ENCODE measurements around the gene HAO2. TPM values are rescaled to one million over a fixed set of nuclear protein-coding genes. Genes with fewer than 3 reads are reported as not detected.

Gene HAO2
- total RNA-seq, 1 experiment from 2014 or later = 0.27 TPM

DNA sequence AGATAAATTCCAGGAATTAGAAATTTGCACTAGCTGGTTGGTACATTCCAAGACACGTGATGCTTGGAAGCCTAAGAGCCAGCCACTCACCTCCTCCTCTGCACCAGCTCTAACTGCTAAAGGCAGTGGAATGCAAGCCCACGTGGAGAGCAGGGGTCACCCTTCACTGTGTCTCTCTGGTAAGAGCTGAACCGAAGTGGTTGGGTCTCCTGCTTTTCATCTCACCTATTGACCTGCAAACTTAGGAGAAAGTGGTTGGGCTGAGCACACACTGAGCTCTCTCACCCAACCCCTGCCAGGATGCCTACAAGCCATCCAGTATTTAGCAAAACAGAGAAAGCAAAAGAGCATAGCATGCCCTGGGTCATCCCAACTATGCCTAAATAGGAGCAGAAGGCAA is 19.3 kb downstream of the HAO2 start:
- no peaks in the 10 kb centered on the region for H3K9me3 Mint-ChIP-seq (ENCODE audit: unreplicated experiment)
- H3K4me3 Mint-ChIP-seq (ENCODE audit: unreplicated experiment) = no peak overlapping the region
- no peak for TF ChIP-seq CTCF (IDR thresholded peaks at IDR 0.05; ENCODE audit: insufficient read depth in 1 of 2, low read depth in 1 of 2, low read length in 1 of 2, severe bottlenecking in 1 of 2, unreplicated experiment in 1 of 2)
- no peaks in the 10 kb centered on the region for H3K9me3 ChIP-seq
- intact Hi-C loops (cut with micrococcal nuclease; ENCODE audit: unreplicated experiment) = no loop called here
- no peaks in the 10 kb centered on the region for H3K36me3 Mint-ChIP-seq (ENCODE audit: insufficient read depth, unreplicated experiment)
- ChIA-PET CTCF (no interaction called here), POLR2A (no interaction called here)
- H3K27ac Mint-ChIP-seq (ENCODE audit: unreplicated experiment) = no peak overlapping the region
- no peaks in the 10 kb centered on the region for H3K27me3 Mint-ChIP-seq (ENCODE audit: insufficient read depth, unreplicated experiment)
- H3K36me3 ChIP-seq (ENCODE audit: control insufficient read depth, insufficient read depth, low read length) = no peaks in the 10 kb centered on the region
- H3K27me3 ChIP-seq (replicated peaks; ENCODE audit: control insufficient read depth, insufficient read depth, low read length) = no peaks in the 10 kb centered on the region
- no TSS peak for BruUV-seq (replicated peaks)
- no peaks in the 10 kb centered on the region for H3K4me1 ChIP-seq
- no peak overlapping the region for H3K4me3 ChIP-seq (ENCODE audit: low read depth, low read length)
- H3K4me1 Mint-ChIP-seq (ENCODE audit: low read depth, unreplicated experiment) = peaks cover 6% of the 10 kb centered on the region
- no peak for DNase-seq

GRCh38 chr1:119388450-119388849 is 19.9 kb downstream of the HAO2 start:
- no TSS peak for BruUV-seq (replicated peaks)
- Mint-ChIP-seq H3K27ac (ENCODE audit: unreplicated experiment) (no peak overlapping the region), H3K27me3 (ENCODE audit: insufficient read depth, unreplicated experiment) (no peaks in the 10 kb centered on the region), H3K4me1 (ENCODE audit: low read depth, unreplicated experiment) (peaks cover 6% of the 10 kb centered on the region), H3K36me3 (ENCODE audit: insufficient read depth, unreplicated experiment) (no peaks in the 10 kb centered on the region), H3K4me3 (ENCODE audit: unreplicated experiment) (no peak overlapping the region), H3K9me3 (ENCODE audit: unreplicated experiment) (no peaks in the 10 kb centered on the region)
- Histone ChIP-seq H3K9me3 (no peaks in the 10 kb centered on the region), H3K4me3 (ENCODE audit: low read depth, low read length) (no peak overlapping the region), H3K36me3 (ENCODE audit: control insufficient read depth, insufficient read depth, low read length) (no peaks in the 10 kb centered on the region), H3K4me1 (peaks cover 3% of the 10 kb centered on the region; the same call in 1 of the 2 replicates), H3K27me3 (replicated peaks; ENCODE audit: control insufficient read depth, insufficient read depth, low read length) (no peaks in the 10 kb centered on the region)
- no peak for DNase-seq
- TF ChIP-seq CTCF (IDR thresholded peaks at IDR 0.05; ENCODE audit: insufficient read depth in 1 of 2, low read depth in 1 of 2, low read length in 1 of 2, severe bottlenecking in 1 of 2, unreplicated experiment in 1 of 2) = no peak
- CTCF ChIA-PET = no interaction called here
- intact Hi-C loops (cut with micrococcal nuclease; ENCODE audit: unreplicated experiment) = no loop called here
- POLR2A ChIA-PET = no interaction called here

- no peak for TF ChIP-seq CTCF (IDR thresholded peaks at IDR 0.05; ENCODE audit: insufficient read depth in 1 of 2, low read depth in 1 of 2, low read length in 1 of 2, severe bottlenecking in 1 of 2, unreplicated experiment in 1 of 2)
- no peak for DNase-seq
- no TSS peak for BruUV-seq (replicated peaks)
- Mint-ChIP-seq H3K4me3 (ENCODE audit: unreplicated experiment) (no peak overlapping the region), H3K4me1 (ENCODE audit: low read depth, unreplicated experiment) (peaks cover 13% of the 10 kb centered on the region), H3K27me3 (ENCODE audit: insufficient read depth, unreplicated experiment) (no peaks in the 10 kb centered on the region), H3K27ac (ENCODE audit: unreplicated experiment) (no peak overlapping the region), H3K9me3 (ENCODE audit: unreplicated experiment) (no peaks in the 10 kb centered on the region), H3K36me3 (ENCODE audit: insufficient read depth, unreplicated experiment) (no peaks in the 10 kb centered on the region)
- CTCF ChIA-PET = no interaction called here
- H3K4me3 ChIP-seq (ENCODE audit: low read depth, low read length) = no peak overlapping the region
- no peaks in the 10 kb centered on the region for H3K9me3 ChIP-seq
- no peaks in the 10 kb centered on the region for H3K27me3 ChIP-seq (replicated peaks; ENCODE audit: control insufficient read depth, insufficient read depth, low read length)
- H3K4me1 ChIP-seq = peaks cover 10% of the 10 kb centered on the region; the same call in 1 of the 2 replicates
- H3K36me3 ChIP-seq (ENCODE audit: control insufficient read depth, insufficient read depth, low read length) = no peaks in the 10 kb centered on the region
- intact Hi-C loops (cut with micrococcal nuclease; ENCODE audit: unreplicated experiment) = no loop called here
- POLR2A ChIA-PET = no interaction called here
These were observed 21.9 kb downstream of the HAO2 start for GRCh38 chr1:119390526-119390925.
